Measurements from ENCODE around the gene ARL6IP5. TPM values are rescaled to one million over a fixed set of nuclear protein-coding genes. Genes with fewer than 3 reads are reported as not detected.

The ARL6IP5 gene
- total and polyA plus RNA-seq, 12 donors, result 100 to 276 (median 185) TPM

- no peak for DNase-seq
- TF ChIP-seq CTCF (IDR thresholded peaks at IDR 0.05) (no peak), POLR2A (IDR thresholded peaks at IDR 0.05) (no peak)
- Histone ChIP-seq H3K4me1 (replicated peaks in 1 of 2) (peaks cover 27 to 62% of the 10 kb centered on the region in 2 donors), H3K27me3 (no peaks in the 10 kb centered on the region), H3K4me3 (no peak overlapping the region), H3K9me3 (replicated peaks in 1 of 3) (no peaks in the 10 kb centered on the region), H3K36me3 (replicated peaks in 1 of 2) (no peaks in the 10 kb centered on the region), H3K27ac (no peak overlapping the region)
- intact Hi-C loops (cut with DNase I), result no loop called here
- 79 to 83% (median 79%) methylated on average over 5 of the region's 5 CpGs for WGBS, 4 donors
Observed at GRCh38 chr3:69081583-69082262, 3.0 kb upstream of the ARL6IP5 start.

DNA sequence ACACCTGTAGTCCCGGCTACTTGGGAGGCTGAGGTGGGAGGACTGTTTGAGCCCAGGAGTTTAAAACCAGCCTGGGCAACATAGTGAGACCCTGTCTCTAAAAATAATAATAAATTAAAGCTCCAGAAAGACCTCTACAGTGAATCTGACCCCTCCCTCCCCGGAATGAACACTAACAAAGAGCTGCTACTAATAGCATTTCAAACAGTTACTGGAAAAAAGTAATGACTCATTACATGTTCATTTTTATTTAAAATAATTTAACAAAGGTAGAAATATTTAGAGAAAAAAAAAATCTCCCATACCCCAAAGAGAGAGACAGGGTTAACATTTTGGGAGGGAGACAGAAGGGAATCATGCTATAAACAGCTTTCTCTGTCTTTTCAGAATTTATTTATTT, 2.4 kb upstream of the ARL6IP5 start:
- no peak for DNase-seq
- Histone ChIP-seq H3K27ac (peak overlapping the region in 2 of 5 donors; percentile 33 to 96), H3K9me3 (replicated peaks in 1 of 3) (no peaks in the 10 kb centered on the region), H3K27me3 (no peaks in the 10 kb centered on the region), H3K4me3 (no peak overlapping the region), H3K4me1 (replicated peaks in 1 of 2) (peaks cover 33 to 65% of the 10 kb centered on the region in 2 donors), H3K36me3 (replicated peaks in 1 of 2) (no peaks in the 10 kb centered on the region)
- TF ChIP-seq POLR2A (IDR thresholded peaks at IDR 0.05) (no peak), CTCF (IDR thresholded peaks at IDR 0.05) (no peak)
- intact Hi-C loops (cut with DNase I), result no loop called here
- WGBS, 4 donors, result 59 to 72% (median 67%) methylated on average over 2 of the region's 2 CpGs

DNA sequence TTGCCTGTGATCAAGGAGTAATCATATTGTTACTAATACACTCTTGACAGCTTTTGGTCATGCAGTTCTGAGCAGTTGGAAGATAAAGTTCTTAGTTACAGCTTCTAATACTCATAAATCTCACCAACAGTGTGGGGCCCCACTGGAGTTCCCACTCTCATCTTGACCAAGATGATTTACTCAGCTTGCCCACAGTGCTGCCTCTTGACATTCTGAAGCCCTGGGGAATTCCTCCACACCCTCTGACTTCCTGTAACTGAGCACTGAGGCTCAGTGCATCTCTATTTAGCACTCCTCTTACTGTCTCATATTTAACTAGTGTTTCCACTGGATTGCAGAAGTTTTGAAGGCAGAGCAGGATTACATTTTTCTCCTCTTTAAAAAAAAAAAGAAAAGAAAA, 1.9 kb upstream of the ARL6IP5 start:
- intact Hi-C loops (cut with DNase I), result no loop called here
- Histone ChIP-seq H3K9me3 (replicated peaks in 1 of 3) (no peaks in the 10 kb centered on the region), H3K27ac (peak overlapping the region in 2 of 5 donors; percentile 33 to 96), H3K36me3 (replicated peaks in 1 of 2) (no peaks in the 10 kb centered on the region), H3K27me3 (no peaks in the 10 kb centered on the region), H3K4me3 (no peak overlapping the region), H3K4me1 (replicated peaks in 1 of 2) (peaks cover 38 to 65% of the 10 kb centered on the region in 2 donors)
- no peak for TF ChIP-seq CTCF (IDR thresholded peaks at IDR 0.05)
- TF ChIP-seq POLR2A (IDR thresholded peaks at IDR 0.05), result no peak
- peak in 4 of 7 donors; percentile 25 to 59 (median 43) for DNase-seq

- Histone ChIP-seq H3K27ac (peak overlapping the region; percentile 66 to 96 (median 90)), H3K36me3 (replicated peaks in 1 of 2) (no peaks in the 10 kb centered on the region), H3K27me3 (no peaks in the 10 kb centered on the region), H3K4me1 (replicated peaks in 1 of 2) (peaks cover 45 to 73% of the 10 kb centered on the region in 2 donors), H3K9me3 (replicated peaks in 1 of 3) (no peaks in the 10 kb centered on the region), H3K4me3 (peak overlapping the region; percentile 58 to 92 (median 66))
- DNase-seq, result peak in 6 of 7 donors; percentile 24 to 60 (median 42)
- WGBS, 4 donors, result 0% methylated on average over 16 to 26 of the region's 26 CpGs
- intact Hi-C loops (cut with DNase I), result no loop called here
- TF ChIP-seq CTCF (IDR thresholded peaks at IDR 0.05) (no peak), POLR2A (IDR thresholded peaks at IDR 0.05) (no peak)
Observed at GRCh38 chr3:69085168-69085832, 563 bp downstream of the ARL6IP5 start.

All from adrenal gland (tissue), 12 donors.